NCI-H510A (cell line): ENCODE results near the gene ALS2CL.
A peak's percentile ranks its signal among the peaks of the same experiment; 100 is the strongest.

Experiments
- DNase-seq: peaks from one replicate; lab custom pipeline; 2025; lab: John Stamatoyannopoulos, UW

ALS2CL gene

GRCh38 chr3:46716461-46717441 is 23.3 kb upstream of the ALS2CL start:
- no peak for DNase-seq

- DNase-seq: no peak
Measured at GRCh38 chr3:46715507-46716175, 22.2 kb upstream of the ALS2CL start.

- DNase-seq: no peak
Measured at GRCh38 chr3:46714728-46715506, 21.4 kb upstream of the ALS2CL start.

GRCh38 chr3:46713898-46714552 is 20.5 kb upstream of the ALS2CL start:
- no peak for DNase-seq

GRCh38 chr3:46713050-46713897 is 19.8 kb upstream of the ALS2CL start:
- DNase-seq: no peak

GRCh38 chr3:46712191-46713049 is 18.9 kb upstream of the ALS2CL start:
- DNase-seq: no peak

GRCh38 chr3:46711760-46712159 is 18.3 kb upstream of the ALS2CL start:
- DNase-seq: no peak

- DNase-seq: no peak
Measured at GRCh38 chr3:46711305-46711704, 17.8 kb upstream of the ALS2CL start.

GRCh38 chr3:46710671-46711295 is 17.3 kb upstream of the ALS2CL start:
- no peak for DNase-seq

GRCh38 chr3:46710229-46710628 is 16.8 kb upstream of the ALS2CL start:
- DNase-seq: no peak

- no peak for DNase-seq
Measured at GRCh38 chr3:46709721-46710120, 16.2 kb upstream of the ALS2CL start.

GRCh38 chr3:46709157-46709654 is 15.7 kb upstream of the ALS2CL start:
- DNase-seq: no peak

- no peak for DNase-seq
Measured at GRCh38 chr3:46708401-46709156, 15.1 kb upstream of the ALS2CL start.

- no peak for DNase-seq
Measured at GRCh38 chr3:46707601-46708011, 14.1 kb upstream of the ALS2CL start.

- no peak for DNase-seq
Measured at GRCh38 chr3:46706771-46707582, 13.5 kb upstream of the ALS2CL start.

- DNase-seq: no peak
Measured at GRCh38 chr3:46705751-46706552, 12.5 kb upstream of the ALS2CL start.

GRCh38 chr3:46705022-46705530 is 11.6 kb upstream of the ALS2CL start:
- DNase-seq: peak; percentile 32
